Tibial nerve (tissue), 4 donors: ENCODE results near the gene PPBP.

Experiments used
- CTCF ChIP-seq, 5 experiments: fragments of 200-600 bp in 3 of 5; fragments of 450-650 bp in 2 of 5; sonication (generic) in 3 of 5; IDR thresholded peaks; one replicate each; pipeline ENCODE4 v1.5.1; 2016 to 2019; ENCODE audit warnings: antibody characterized with exemption in 5 of 5, mild to moderate bottlenecking in 3 of 5, moderate library complexity in 2 of 5
- EP300 ChIP-seq, 2 donors: sonication (generic); formaldehyde crosslinking; IDR thresholded peaks; one replicate each; pipeline ENCODE4 v1.6.1; 2017; ENCODE audit warnings: antibody characterized with exemption in 2 of 2, mild to moderate bottlenecking in 1 of 2
- POLR2A ChIP-seq, 2 donors: fragments of 450-650 bp; IDR thresholded peaks; one replicate each; pipeline ENCODE4 v1.6.1; 2017; ENCODE audit warnings: antibody characterized with exemption in 2 of 2, mild to moderate bottlenecking in 2 of 2, moderate library complexity in 2 of 2

GRCh38 chr4:74037076-74037955 lies 49.3 kb upstream of the PPBP start:
- TF ChIP-seq POLR2A (IDR thresholded peaks at IDR 0.05) (no peak), CTCF (IDR thresholded peaks at IDR 0.05) (no peak), EP300 (IDR thresholded peaks at IDR 0.05) (no peak)
